HG03469 (cell line): ENCODE results near the gene ATP9B.

Source experiments
- ATAC-seq: cut with Tn5 transposase; IDR thresholded peaks from one replicate; pipeline ENCODE4 v1.9.1; 2021; ENCODE audit warnings: mild to moderate bottlenecking, moderate library complexity, moderate number of reproducible peaks; ENCODE audit not compliant: unreplicated experiment

ATP9B gene

GRCh38 chr18:79377187-79377891 lies 308.1 kb downstream of the ATP9B start:
- ATAC-seq, result no peak

- ATAC-seq, result peak; percentile 55
These were observed 309.5 kb downstream of the ATP9B start for GRCh38 chr18:79378536-79379250.

- no peak for ATAC-seq
These were observed 310.2 kb downstream of the ATP9B start for GRCh38 chr18:79379251-79379905.

GRCh38 chr18:79379931-79380815 lies 311.0 kb downstream of the ATP9B start:
- ATAC-seq, result no peak

- no peak for ATAC-seq
These were observed 311.9 kb downstream of the ATP9B start for GRCh38 chr18:79380816-79381806.

GRCh38 chr18:79381811-79382311 lies 312.7 kb downstream of the ATP9B start:
- no peak for ATAC-seq

- no peak for ATAC-seq
These were observed 313.6 kb downstream of the ATP9B start for GRCh38 chr18:79382681-79383387.

GRCh38 chr18:79383388-79384056 lies 314.3 kb downstream of the ATP9B start:
- ATAC-seq, result no peak

- ATAC-seq, result no peak
These were observed 315.1 kb downstream of the ATP9B start for GRCh38 chr18:79384151-79384807.

- ATAC-seq, result no peak
These were observed 315.6 kb downstream of the ATP9B start for GRCh38 chr18:79384834-79385233.

- ATAC-seq, result no peak
These were observed 316.1 kb downstream of the ATP9B start for GRCh38 chr18:79385326-79385707.

- ATAC-seq, result no peak
These were observed 316.6 kb downstream of the ATP9B start for GRCh38 chr18:79385708-79386341.

GRCh38 chr18:79386547-79386946 lies 317.4 kb downstream of the ATP9B start:
- ATAC-seq, result no peak

GRCh38 chr18:79387214-79387613 lies 318.0 kb downstream of the ATP9B start:
- ATAC-seq, result no peak

- no peak for ATAC-seq
These were observed 318.4 kb downstream of the ATP9B start for GRCh38 chr18:79387615-79388014.

GRCh38 chr18:79388043-79388442 lies 318.8 kb downstream of the ATP9B start:
- no peak for ATAC-seq

- no peak for ATAC-seq
These were observed 320.5 kb downstream of the ATP9B start for GRCh38 chr18:79389689-79390088.
